ENCODE measurements around the gene SNN.

The SNN gene

DNA sequence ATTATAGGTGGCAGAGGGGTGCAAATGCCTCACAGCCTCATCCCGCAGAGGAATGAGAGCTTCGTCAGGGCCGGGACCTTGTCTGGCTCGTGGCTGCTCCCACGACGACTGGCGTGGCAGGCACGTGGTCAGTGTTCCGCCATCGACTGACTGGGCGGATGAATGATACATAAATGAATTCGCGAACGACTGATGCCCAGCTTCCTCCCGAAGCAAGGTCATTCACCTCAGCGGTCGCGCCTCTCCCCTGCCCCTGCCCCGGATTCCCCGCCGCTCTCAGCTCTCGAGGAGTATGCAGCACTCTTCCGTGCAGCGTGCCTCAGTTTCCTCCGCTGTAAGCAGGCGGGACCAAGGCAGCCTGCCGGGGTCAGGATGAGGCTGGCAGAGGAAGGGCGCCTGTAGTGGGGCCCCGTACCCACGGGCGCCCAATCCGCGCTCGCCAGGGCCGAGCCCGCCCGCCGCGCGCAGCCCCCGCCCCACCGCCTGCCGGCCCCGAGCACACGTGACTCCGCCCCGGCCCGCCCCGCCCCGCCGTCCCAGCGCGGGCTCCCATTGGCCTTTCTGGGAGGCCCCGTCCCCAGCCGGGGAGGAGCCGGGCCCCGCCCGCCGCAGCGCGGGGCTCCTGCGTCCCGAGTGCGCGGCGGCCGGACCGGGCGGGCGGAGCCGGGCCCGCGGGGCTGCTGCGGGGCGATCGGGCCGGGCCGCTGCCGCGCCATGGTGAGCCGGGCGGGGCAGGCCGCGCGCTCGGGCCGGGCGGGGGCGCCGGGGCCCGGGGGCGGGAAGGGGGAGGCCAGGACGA, at the start of gene SNN:
TSS of gene SNN (plus strand) at position 632 of the 799 bp plus-strand sequence. CDS start 7,605 bp downstream, outside the sequence.
- CTCF ChIA-PET, result no interaction called here
- Mint-ChIP-seq H3K36me3 (peaks cover 5% of the 10 kb centered on the region), H3K9me3 (no peaks in the 10 kb centered on the region), H3K27ac (peak within 1 kb of the TSS; percentile 97), H3K4me3 (peak within 1 kb of the TSS; percentile 83), H3K27me3 (no peaks in the 10 kb centered on the region), H3K4me1 (peaks cover 82% of the 10 kb centered on the region)
- peak; percentile 91 for DNase-seq

DNA sequence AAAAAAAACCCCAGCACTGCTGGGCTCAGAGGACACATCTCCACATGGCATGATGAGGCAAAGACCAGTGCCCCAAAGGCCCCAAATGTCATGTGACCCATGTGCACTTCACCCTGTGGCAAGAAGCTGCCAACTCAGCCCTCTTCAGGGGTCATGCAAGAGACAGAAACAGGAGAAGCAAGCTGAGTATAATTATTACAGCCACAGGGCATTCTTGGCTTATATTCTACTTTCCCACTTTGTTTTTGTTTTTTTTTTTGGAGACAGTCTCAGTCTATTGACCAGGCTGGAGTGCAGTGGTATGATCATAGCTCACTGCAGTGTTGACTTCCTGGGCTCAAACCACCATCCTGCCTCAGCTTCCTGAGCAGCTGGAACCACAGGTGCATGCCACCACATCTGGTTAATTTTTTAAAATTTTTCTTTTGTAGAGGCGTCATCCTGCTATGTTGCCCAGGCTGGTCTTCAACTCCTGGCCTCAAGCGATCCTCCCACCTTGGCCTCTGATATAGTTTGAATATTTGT, 48.9 kb upstream of the SNN start:
- CTCF ChIA-PET, result interaction anchor here (1.0 to 1.4 kb wide), 2 partner anchors 34 to 35 kb away, joined by 3 read pairs; no protein-coding TSS in a partner anchor
- peak; percentile 72 for DNase-seq
- H3K9me3 Mint-ChIP-seq, result peaks cover 8% of the 10 kb centered on the region
- H3K27ac Mint-ChIP-seq, result peak overlapping the region; percentile 96
- H3K4me3 Mint-ChIP-seq, result peak overlapping the region; percentile 12
- H3K36me3 Mint-ChIP-seq, result peaks cover 17% of the 10 kb centered on the region
- peaks cover 72% of the 10 kb centered on the region for H3K4me1 Mint-ChIP-seq
- H3K27me3 Mint-ChIP-seq, result peaks cover 4% of the 10 kb centered on the region

DNA sequence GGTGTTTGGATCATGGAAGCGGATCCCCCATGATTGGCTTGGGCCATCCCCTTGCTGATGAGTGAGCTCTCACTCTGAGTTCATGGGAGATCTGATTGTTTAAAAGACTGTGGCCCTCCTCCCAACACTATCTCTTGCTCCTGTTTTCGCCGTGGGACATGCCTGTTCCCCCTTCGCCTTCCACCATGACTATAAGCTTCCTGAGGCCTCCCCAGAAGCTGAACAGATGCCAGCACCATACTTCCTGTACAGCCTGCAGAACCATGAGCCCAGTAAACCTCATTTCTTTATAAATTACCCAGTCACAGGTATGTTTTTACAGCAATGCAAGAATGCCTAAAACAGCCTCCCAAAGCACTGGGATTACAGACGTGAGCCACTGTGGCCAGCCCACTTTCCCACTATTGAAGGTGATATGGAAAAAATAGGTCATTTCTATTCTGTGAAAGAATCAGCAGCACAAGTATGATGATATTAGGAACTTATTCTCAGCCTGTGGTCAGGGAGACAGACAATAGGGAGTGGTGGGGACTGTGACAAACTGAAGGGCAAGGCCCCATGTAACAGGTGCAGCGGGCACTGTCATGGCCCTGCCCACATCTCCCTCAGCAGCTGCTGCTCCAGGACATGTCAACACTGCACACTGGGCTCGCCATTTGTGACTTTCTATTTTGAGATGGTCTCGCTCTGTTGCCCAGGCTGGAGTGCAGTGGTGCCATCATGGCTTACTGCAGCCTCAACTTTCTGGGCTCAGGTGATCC, 47.8 kb upstream of the SNN start:
- Mint-ChIP-seq H3K27me3 (no peaks in the 10 kb centered on the region), H3K4me3 (peak overlapping the region; percentile 49), H3K27ac (peak overlapping the region; percentile 96), H3K36me3 (peaks cover 17% of the 10 kb centered on the region), H3K4me1 (peaks cover 79% of the 10 kb centered on the region), H3K9me3 (peaks cover 8% of the 10 kb centered on the region)
- CTCF ChIA-PET, result interaction anchor here (1.4 kb wide), 1 partner anchor 35 kb away, joined by 3 read pairs; no protein-coding TSS in a partner anchor
- no peak for DNase-seq

DNA sequence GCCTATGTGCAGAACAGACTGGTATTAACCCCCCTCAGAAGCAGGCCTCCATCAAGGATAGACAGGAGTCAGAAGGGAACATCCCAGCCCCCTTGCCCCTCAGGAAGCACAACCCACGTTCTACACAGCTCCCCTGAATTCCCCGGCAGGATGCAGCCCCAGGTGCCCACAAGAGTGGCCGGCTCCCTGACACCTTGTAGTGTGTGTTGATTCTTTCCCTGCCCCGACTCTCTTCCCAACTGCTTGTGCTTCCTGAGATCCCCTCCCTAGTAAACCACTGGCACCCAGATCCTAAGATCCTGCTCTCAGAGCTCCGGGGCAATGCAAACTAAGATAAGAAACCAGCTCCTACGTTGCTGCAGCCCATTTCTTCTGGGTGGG, 46.7 kb upstream of the SNN start:
- H3K4me1 Mint-ChIP-seq, result peaks cover 82% of the 10 kb centered on the region
- peak overlapping the region; percentile 72 for H3K4me3 Mint-ChIP-seq
- DNase-seq, result peak; percentile 39
- peaks cover 8% of the 10 kb centered on the region for H3K9me3 Mint-ChIP-seq
- CTCF ChIA-PET, result interaction anchor here (0.5 to 1.6 kb wide), 6 partner anchors 20 to 657 kb away, joined by 3 to 7 read pairs (median 3); no protein-coding TSS in a partner anchor
- H3K27ac Mint-ChIP-seq, result peak overlapping the region; percentile 96
- H3K27me3 Mint-ChIP-seq, result no peaks in the 10 kb centered on the region
- peaks cover 17% of the 10 kb centered on the region for H3K36me3 Mint-ChIP-seq

DNA sequence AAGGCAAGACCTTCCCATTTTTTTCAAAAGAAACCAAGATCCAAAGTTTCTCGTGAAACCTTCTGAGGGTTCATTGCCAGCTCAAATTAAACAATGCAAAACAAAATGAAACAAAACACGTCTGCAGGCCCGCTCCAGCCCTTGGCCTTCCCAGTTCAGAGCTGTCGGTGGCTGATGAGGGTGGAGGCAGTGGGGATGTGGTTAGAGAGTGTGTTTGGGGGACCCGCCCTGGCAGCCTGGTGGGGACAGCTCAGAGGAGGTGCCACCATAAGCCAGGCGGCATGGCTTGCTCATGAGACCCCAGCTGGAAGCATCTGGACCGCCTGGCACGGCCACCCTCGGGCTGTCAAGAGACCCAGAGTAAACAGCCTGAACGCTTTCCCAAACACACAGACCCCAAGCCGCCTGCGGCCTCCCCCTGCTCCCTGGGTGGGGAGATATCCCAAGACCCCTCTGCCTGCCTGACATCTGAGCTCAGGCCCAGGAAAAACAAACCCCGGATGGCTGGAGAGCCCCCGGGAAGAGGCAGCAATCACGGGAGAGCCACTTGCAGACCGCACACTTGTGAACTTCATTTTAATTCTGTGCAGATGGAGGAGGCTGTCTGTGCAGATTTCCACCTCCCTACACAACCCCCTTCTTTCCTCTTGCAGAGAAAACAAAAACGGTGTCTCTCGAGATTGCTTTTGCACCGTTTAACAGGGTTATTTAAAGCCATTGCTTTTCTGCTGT, 46.2 kb upstream of the SNN start:
- CTCF ChIA-PET, result interaction anchor here (0.8 to 1.6 kb wide), 6 partner anchors 15 to 658 kb away, joined by 3 to 7 read pairs (median 3); no protein-coding TSS in a partner anchor
- H3K27me3 Mint-ChIP-seq, result no peaks in the 10 kb centered on the region
- H3K36me3 Mint-ChIP-seq, result peaks cover 17% of the 10 kb centered on the region
- H3K4me3 Mint-ChIP-seq, result peak overlapping the region; percentile 72
- peak; percentile 81 for DNase-seq
- peaks cover 8% of the 10 kb centered on the region for H3K9me3 Mint-ChIP-seq
- peaks cover 81% of the 10 kb centered on the region for H3K4me1 Mint-ChIP-seq
- H3K27ac Mint-ChIP-seq, result peak overlapping the region; percentile 96

DNA sequence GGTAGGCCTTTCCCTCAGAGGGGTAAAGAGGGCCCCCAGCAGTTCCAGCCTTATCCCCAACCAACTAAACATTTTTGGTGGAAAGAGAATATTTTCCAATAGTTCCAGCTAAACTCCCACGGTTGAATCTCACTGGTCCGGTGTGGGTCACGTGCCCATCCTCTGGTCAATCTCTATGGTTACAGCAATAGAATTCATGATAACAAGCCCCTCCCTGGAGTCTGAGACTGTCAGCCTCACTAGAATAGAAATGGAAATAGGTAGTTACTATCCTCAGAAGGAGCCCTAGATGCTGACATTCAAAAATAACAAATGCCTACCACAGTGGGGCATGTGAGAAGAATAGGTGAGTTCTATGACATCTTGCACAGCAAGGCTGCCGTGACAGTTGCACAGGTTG, 44.0 kb upstream of the SNN start:
- Mint-ChIP-seq H3K9me3 (peaks cover 8% of the 10 kb centered on the region), H3K27ac (peak overlapping the region; percentile 58), H3K4me3 (no peak overlapping the region), H3K27me3 (no peaks in the 10 kb centered on the region), H3K4me1 (peaks cover 73% of the 10 kb centered on the region), H3K36me3 (peaks cover 14% of the 10 kb centered on the region)
- DNase-seq, result no peak
- CTCF ChIA-PET, result no interaction called here

DNA sequence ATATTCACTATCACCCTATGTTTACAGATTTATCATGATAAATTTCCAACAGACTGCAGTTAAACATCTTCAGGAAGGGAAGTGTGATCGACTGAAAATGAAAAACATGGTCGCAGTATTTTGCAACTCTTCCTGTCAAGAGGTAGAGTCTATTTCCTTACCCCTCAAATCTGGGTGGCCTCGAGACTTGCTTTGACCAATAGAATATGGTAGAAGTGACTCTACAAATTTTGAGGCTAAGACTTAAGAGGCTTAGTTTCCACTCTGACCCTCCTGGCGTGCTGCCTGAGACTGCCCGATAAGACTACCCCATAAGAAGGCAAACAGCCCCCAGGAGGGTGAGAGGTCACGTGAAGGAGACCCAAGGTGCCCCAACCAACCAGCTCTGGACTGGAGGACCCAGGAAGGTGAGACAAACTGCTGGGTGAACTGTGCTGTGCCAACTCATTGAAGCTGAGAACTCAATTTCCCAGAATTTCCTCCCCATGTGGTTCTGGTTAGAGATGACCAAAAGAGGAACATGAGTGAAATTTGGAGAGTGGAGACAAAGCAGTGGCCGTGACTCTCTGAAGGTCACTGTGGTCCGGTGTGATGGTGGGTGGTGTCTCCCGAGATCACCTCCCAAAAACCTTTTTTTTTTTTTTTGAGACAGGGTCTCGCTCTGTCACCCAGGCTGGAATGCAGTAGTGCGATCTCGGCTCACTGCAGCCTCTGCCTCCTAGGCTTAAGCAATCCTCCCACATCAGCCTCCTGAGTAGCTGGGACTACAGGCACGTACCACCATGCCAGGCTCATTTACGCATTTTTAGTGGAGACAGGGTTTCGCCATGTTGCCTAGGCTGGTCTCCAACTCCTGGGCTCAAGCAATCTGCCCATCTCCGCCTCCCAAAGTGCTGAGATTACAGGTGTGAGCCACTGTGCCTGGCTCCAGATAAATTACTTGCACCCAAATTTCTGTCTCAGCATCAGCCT, 43.3 kb upstream of the SNN start:
- H3K4me1 Mint-ChIP-seq, result peaks cover 72% of the 10 kb centered on the region
- no peak for DNase-seq
- CTCF ChIA-PET, result no interaction called here
- H3K4me3 Mint-ChIP-seq, result no peak overlapping the region
- peak overlapping the region; percentile 58 for H3K27ac Mint-ChIP-seq
- peaks cover 2% of the 10 kb centered on the region for H3K27me3 Mint-ChIP-seq
- peaks cover 6% of the 10 kb centered on the region for H3K9me3 Mint-ChIP-seq
- peaks cover 12% of the 10 kb centered on the region for H3K36me3 Mint-ChIP-seq

DNA sequence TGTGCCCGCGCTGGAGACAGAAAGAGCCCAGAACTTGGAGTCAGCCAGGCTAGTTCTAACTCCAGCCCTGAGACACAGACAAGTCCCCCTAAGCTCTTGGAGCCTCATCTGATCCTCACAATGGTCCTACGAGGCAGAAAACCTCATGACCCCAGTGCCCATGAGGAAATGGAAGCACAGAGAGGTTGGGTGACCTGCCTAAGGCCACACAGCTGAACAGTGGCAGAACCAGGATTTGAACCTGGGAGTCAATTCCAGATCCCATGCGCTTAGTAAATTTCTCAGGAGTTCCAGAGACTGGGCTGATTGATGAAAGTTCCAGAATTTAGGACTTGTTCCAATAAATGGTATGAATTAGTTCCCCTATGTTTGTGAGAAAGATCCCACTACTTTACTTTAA, 42.5 kb upstream of the SNN start:
- Mint-ChIP-seq H3K27ac (peak overlapping the region; percentile 69), H3K4me1 (peaks cover 73% of the 10 kb centered on the region)

DNA sequence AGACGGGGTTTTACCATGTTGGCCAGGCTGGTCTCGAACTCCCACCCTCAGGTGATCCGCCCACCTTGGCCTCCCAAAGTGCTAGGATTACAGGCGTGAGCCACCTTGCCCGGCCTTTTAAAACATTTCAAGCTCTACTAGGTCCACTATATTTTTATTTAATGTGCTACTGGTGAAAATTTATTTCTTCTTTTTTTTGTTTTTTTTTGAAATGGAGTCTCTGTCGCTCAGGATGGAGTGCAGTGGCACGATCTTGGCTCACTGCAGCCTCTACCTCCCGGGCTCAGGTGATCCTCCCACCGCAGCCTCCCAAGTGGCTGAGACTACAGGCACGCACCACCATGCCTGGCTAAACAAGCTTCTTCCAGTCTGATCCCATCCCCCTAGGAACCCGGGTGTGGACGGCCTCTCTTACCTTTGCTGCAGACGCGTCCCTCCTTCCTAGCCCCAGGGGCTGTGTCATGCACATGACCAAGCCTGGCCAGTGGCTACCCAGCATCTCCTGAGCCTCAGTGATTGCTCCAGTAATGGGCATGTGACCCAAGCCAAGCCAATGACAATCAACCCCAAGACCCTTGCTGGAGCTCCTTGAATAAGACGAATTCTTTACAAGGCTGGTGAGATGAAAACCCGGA, 41.5 kb upstream of the SNN start:
- H3K27ac Mint-ChIP-seq, result no peak overlapping the region
- no peak for DNase-seq

More for the DNA sequence above, 42.5 kb upstream of the SNN start:
- no peaks in the 10 kb centered on the region for H3K9me3 Mint-ChIP-seq
- peaks cover 6% of the 10 kb centered on the region for H3K36me3 Mint-ChIP-seq
- peaks cover 4% of the 10 kb centered on the region for H3K27me3 Mint-ChIP-seq
- H3K4me3 Mint-ChIP-seq, result no peak overlapping the region
- DNase-seq, result no peak
- CTCF ChIA-PET, result no interaction called here

DNA sequence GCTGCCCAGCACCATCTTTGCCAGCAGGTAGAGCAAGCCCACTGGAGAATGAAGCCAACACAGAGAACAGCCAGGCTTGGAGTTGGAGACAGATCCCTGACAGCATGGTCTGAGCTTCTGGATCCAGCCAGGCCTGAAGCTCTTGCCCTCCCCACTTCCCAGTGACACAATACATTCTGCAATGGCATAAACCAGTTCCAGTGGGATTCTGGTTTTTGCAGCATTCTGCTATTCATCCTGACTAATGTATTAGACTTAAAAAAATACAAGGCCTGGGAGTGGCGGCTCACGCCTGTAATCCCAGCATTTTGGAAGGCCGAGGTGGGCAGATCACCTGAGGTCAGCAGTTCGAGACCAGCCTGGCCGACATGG, 41.0 kb upstream of the SNN start:
- Mint-ChIP-seq H3K4me3 (no peak overlapping the region), H3K4me1 (peaks cover 63% of the 10 kb centered on the region), H3K27me3 (peaks cover 15% of the 10 kb centered on the region), H3K27ac (no peak overlapping the region), H3K9me3 (no peaks in the 10 kb centered on the region), H3K36me3 (no peaks in the 10 kb centered on the region)
- CTCF ChIA-PET, result interaction anchor here (1.0 to 1.1 kb wide), 3 partner anchors 13 to 95 kb away, joined by 3 read pairs; no protein-coding TSS in a partner anchor
- DNase-seq, result no peak

More for the DNA sequence above, 41.5 kb upstream of the SNN start:
- peaks cover 2% of the 10 kb centered on the region for H3K36me3 Mint-ChIP-seq
- CTCF ChIA-PET, result interaction anchor here (1.0 to 1.1 kb wide), 3 partner anchors 14 to 95 kb away, joined by 3 read pairs; no protein-coding TSS in a partner anchor
- peaks cover 68% of the 10 kb centered on the region for H3K4me1 Mint-ChIP-seq
- H3K27me3 Mint-ChIP-seq, result peaks cover 10% of the 10 kb centered on the region
- H3K9me3 Mint-ChIP-seq, result no peaks in the 10 kb centered on the region
- no peak overlapping the region for H3K4me3 Mint-ChIP-seq

DNA sequence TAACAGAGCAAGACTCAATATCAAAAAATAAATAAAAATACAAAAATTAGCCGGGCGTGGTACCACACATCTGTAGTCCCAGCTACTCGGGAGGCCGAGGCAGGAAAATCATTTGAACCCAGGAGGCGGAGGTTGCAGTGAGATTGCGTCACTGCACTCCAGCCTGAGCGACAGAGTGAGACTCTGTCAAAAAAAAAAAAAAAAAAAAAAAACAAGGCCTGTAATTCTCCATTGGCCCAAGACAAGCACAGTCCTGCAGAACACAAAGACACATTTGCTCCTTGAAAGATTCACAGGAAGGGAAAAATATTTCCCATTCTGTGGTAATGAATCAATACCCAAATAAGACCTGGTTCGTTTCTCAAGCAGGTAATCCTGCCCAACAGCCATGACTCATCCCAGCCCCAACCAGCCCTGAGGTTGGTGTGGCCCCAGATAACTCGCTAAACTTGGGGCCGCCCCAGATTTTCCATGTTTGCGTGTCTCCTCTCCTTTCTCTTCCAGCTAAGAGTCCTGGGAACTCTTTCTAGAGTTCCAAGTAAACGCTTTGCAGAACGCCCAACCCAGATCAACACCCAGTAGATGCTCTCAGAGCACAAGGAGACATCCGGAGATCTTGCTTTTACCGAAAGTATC, 40.3 kb upstream of the SNN start:
- no peaks in the 10 kb centered on the region for H3K36me3 Mint-ChIP-seq
- H3K27ac Mint-ChIP-seq, result no peak overlapping the region
- H3K4me1 Mint-ChIP-seq, result peaks cover 57% of the 10 kb centered on the region
- H3K4me3 Mint-ChIP-seq, result no peak overlapping the region
- H3K27me3 Mint-ChIP-seq, result peaks cover 19% of the 10 kb centered on the region
- no peak for DNase-seq
- CTCF ChIA-PET, result interaction anchor here (1.0 to 1.1 kb wide), 2 partner anchors 93 to 96 kb away, joined by 3 read pairs; no protein-coding TSS in a partner anchor
- H3K9me3 Mint-ChIP-seq, result no peaks in the 10 kb centered on the region

All from activated naive CD4-positive, alpha-beta T cell treated with anti-CD3 and anti-CD28 coated beads, Interleukin-2, amount 10 ng/mL, durations not matched to agents 7 days and 5 days (primary cell).